Melanocyte of skin (primary cell): ENCODE data around the gene IZUMO1. TPM values are rescaled to one million over a fixed set of nuclear protein-coding genes. Genes with fewer than 3 reads are reported as not detected.

Experiments used
- small RNA-seq, 2 donors: library from RNA; depleted of rRNA; stranded (forward); fragments of <200 nt; gene quantifications; one replicate each; pipeline ENCODE3, GENCODE V24; 2012
- total RNA-seq, 2 donors: library from RNA; depleted of rRNA; stranded (reverse); fragments of >200 nt; gene quantifications; 2 replicates each; pipeline ENCODE4 v1.2.3, GENCODE V29; 2012

The IZUMO1 gene
- under 1 TPM; 0.33 to 0.34 TPM for total RNA-seq

DNA sequence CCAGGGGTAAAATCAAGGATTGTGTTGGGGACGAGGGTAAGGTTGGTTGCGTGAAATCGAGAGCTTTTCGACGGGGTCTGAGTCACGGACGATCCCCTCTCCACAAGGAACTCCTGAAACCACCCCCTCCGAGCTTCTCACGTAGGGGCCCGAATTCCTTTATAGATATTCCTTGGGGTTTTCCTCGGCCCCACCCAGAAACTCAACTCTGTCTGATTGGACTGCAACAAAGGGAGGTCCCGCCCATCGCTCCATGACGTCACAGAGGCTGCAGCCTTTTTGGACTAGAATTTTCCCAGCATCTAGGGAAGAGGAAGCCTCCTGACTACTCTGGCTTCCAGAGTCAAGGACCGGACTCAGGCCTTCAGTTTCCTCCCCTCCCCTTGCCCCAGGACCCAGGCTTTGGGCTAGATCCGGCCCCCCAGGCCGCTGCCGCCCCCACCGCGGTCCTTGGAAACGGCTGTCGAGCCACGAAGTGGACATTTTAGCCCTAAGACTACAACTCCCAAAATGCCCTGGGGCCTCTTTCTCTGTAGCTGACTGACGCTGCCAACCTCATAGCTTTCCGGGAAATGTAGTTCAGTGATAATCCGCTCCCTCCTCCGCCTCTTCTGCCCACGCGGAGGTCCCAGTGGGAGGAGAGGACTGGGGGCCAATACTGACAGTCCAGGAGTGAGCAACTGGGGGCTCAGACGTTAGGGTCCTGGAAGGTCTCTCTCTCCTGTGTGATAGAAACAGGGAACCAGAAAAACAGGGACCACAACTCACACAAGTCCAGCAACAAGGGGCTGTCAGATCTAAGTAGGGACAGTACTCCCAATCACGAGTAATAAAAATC, at the start of gene IZUMO1:
TSS of gene IZUMO1 (minus strand) at position 172 of the 838 bp plus-strand sequence. CDS start 1,050 bp downstream, outside the sequence.

DNA sequence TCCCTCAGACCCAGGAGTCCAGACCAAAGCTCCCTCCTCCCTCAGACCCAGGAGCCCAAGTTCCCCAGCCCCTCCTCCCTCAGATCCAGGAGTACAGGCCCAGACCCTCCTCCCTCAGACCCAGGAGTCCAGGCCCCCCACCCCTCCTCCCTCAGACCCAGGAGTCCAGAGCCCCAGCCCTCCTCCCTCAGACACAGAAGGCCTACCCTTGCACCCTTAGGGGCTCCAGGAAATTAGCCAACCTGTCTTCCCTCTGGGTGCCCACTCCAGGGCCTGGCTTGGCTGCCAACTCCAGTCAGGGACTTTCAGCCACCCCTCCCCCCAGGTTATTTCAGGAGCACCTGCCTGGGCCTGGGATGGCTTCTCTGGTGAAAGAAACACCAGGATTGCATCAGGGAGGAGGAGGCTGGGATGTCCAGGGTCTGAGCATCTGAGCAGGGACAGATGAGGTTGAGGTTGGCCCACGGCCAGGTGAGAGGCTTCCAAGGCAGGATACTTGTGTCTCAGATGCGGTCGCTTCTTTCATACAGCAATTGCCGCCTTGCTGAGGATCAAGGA, 8.5 kb upstream of the IZUMO1 start, which contains the start of gene FGF21:
TSS of gene FGF21 (plus strand) at position 441 of the 558 bp plus-strand sequence. CDS start 713 bp downstream, outside the sequence.

DNA sequence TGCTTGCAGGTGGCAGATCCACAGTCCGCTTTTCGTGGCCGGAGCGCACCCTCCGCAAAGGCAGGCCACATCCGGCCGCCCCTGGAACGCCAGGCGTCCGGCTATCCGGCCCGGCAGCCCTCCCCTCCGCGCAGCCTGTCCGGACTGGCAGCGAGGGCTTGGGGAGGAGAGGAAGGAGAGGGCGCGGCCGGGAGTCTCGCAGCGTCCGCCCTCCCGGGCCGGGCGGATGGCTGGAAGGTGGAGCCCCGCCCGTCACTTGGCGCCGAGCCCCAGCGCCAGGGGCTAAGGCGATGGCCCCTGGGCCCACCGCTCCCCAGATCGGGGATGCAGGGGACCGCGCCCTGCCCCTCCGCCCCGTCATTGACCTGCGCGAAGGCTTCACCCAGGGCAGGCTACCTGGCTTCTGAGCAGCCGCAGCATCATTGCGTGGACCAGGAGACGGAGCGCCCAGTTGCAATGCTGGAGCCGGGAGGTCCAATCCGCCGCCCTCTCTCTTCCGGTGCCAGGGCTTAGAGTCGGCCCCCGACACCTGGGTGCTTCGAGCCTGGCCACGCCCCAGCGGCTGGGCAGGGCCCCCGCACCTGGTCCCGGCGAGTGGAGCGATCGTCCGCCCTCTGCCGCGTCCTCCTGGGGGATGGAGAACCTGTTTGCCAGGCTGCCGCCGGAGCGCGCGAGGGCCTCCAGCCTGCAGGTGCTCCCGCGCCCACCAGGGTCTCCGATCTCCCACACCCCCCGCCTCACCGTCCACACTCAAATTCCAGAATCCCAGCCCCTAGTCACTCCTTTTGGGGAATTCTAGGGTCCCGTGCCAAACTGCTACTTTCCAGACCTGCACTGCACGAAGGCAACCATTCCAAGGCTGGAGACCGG, 6.0 kb upstream of the IZUMO1 start, which contains the start of gene FUT1:
TSS of gene FUT1 (minus strand) at position 146 of the 870 bp plus-strand sequence. CDS start 1,360 bp downstream, outside the sequence.

DNA sequence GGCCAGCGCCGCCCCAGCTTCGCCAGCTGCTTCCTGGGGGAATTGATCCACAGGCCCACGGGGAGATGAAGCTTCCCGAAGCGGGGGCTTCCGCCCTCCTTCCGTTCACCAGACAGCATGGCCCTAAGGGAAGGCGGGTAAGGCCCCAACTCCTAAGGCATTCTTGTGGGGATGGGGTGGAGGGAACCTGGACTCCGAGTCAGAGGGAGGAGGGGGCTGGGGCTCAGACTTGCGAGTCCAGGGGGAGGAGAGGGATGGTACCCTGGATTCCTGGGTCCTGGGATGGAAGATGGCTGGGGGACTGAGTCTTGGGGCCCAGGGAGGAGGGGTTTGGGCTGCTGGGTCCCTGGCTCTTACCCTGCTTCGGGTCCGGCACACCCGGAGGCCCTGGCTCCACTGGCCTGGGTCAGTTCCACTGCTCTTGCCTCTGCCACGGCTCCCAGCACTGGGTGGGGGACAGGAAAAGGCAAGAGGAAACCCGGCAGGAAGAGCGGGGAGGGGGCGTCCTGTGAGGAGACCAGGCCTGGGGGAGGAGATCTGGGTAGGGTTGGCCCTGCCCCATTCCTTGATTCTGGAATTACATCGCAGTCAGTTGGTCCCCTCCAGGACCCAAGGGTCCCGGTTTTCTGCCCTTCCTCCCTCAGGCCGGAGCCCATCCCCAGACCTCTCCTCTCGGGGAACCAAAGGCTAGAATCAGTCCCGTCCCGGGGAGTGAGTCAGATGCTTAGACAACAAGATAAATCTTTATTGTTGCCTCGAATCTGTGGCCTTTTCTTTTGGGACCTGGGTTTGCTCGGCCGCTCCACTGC, 6.3 kb downstream of the IZUMO1 start, which contains the start of gene RASIP1:
TSS of gene RASIP1 (minus strand) at position 447 of the 809 bp plus-strand sequence. CDS start at position 119, 328 bp downstream.

DNA sequence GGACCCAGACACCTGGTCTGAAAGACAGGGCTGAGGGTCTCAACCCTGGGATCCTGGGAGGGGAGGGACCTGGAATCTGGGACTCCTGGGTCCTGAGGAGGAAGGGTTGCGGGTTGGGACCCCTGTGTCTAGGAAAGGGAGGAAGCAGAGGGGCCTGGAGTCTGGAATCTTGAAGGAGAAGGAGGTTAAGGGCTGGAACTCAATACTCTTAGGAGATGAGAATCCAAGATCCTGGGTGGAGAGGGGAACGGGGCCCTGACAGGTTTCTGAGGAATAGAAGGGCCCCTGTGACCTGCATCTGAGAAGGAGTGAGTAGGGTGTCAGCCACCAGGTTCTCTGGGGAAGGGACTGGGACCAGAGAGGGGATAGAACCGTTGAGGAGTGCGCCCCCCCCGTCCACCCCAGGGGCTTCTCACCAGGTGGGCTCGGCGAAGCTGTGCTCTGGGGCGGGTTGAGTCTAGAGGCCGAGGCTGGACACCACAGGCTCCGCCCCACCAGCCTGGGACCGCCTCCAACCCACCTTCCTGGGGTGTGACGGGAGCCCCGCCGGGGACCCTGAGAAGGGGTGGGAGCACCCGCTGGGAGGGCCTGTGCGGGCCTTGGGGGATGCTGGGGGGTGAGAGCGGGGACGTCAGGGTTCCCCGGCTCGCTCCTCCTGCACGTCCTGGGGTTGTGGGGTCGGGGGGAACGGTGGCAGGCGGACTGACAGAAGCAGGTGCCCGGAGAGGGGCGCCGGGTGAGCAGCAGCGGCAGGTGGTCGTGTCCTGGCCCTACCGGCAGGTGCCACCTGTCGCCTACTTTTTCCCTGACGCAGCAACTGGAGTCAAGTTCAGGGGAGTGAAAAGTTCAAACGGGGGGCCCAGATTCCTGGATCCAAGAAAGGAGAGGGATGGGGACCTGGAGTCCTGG, 27.2 kb downstream of the IZUMO1 start, which contains the start of gene MAMSTR:
TSS of gene MAMSTR (minus strand) at position 463 of the 909 bp plus-strand sequence. CDS start 694 bp downstream, outside the sequence.

DNA sequence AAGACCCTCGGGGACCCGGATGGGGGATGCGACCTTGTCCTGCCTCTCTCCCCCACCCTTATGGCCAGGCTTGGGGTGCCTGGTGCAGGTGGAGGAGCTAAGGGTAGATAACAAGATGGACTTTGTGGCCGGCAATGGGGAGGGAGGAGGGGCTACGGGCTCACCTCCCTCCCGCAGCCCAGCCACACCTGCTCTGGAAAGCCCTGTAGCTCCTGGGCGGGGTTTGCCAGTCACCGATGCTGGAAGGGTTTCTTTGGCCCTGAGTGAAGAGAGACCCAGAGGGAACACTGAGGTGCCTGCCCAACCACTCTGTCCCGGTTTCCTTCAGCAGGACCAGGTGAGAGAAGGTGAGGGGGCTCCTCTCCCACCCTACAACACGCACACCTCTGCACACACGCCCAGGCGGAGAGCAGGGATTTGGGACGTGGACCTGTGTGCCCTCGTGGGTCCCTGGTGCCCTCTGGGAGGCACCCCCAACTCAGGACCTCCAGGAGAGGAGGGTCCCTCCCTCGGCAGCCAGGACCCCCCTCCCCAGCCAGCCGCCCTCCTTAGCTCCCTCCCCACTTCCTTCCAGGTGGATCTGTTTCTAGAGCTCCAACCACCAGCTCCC, 50.9 kb downstream of the IZUMO1 start, which contains the start of gene FUT2:
TSS of gene FUT2 (plus strand) at position 229 of the 610 bp plus-strand sequence. CDS start 6,986 bp downstream, outside the sequence.

Small RNAs within 50 kb of the gene (small RNA-seq; reads per million reads assigned to genes)
- gene RNU6-317P: 0 reads per million in 2 donors

Other genes starting within 250 kb of the IZUMO1 start
- under 1 TPM in 1 of 2 donors, not detected in 1; under 0.01 TPM for gene LMTK3, start 235.1 kb downstream of the IZUMO1 start, total RNA-seq
- under 1 TPM in 1 of 2 donors, not detected in 1; 0.33 TPM for gene SULT2B1, start 194.7 kb downstream of the IZUMO1 start, total RNA-seq
- gene SPACA4, start 140.2 kb downstream of the IZUMO1 start, total RNA-seq: not detected
- gene FAM83E, start 131.8 kb downstream of the IZUMO1 start, total RNA-seq: under 1 TPM in 1 of 2 donors, not detected in 1; under 0.01 TPM
- gene RPL18, start 127.7 kb downstream of the IZUMO1 start, total RNA-seq: 1,000 to 10,000 TPM in 1 of 2 donors, 100 to 1,000 TPM in 1; 840 to 1,494 TPM
- gene SPHK2, start 127.4 kb downstream of the IZUMO1 start, total RNA-seq: 10 to 100 TPM; 12.7 to 15.1 TPM
- gene DBP, start 109.5 kb downstream of the IZUMO1 start, total RNA-seq: 10 to 100 TPM in 1 of 2 donors, 1 to 10 TPM in 1; 9.3 to 13.1 TPM
- gene CA11, start 100.7 kb downstream of the IZUMO1 start, total RNA-seq: 1 to 10 TPM in 1 of 2 donors, under 1 TPM in 1; 0.67 to 1.4 TPM
- under 1 TPM; under 0.01 to 0.69 TPM for gene NTN5, start 73.9 kb downstream of the IZUMO1 start, total RNA-seq
- under 1 TPM in 1 of 2 donors, not detected in 1; under 0.01 TPM for gene FUT2, start 50.9 kb downstream of the IZUMO1 start, total RNA-seq
- 1 to 10 TPM in 1 of 2 donors, under 1 TPM in 1; 0.33 to 1.0 TPM for gene MAMSTR, start 27.2 kb downstream of the IZUMO1 start, total RNA-seq
- 10 to 100 TPM in 1 of 2 donors, 1 to 10 TPM in 1; 3.0 to 26.8 TPM for gene RASIP1, start 6.3 kb downstream of the IZUMO1 start, total RNA-seq
- 1 to 10 TPM in 1 of 2 donors, under 1 TPM in 1; 0.34 to 1.7 TPM for gene FUT1, start 5.7 kb upstream of the IZUMO1 start, total RNA-seq
- gene FGF21, start 8.6 kb upstream of the IZUMO1 start, total RNA-seq: not detected
- 10 to 100 TPM; 11.7 to 29.0 TPM for gene BCAT2, start 64.1 kb upstream of the IZUMO1 start, total RNA-seq
- gene HSD17B14, start 89.6 kb upstream of the IZUMO1 start, total RNA-seq: 1 to 10 TPM; 4.1 to 4.7 TPM
- gene PLEKHA4, start 121.7 kb upstream of the IZUMO1 start, total RNA-seq: 10 to 100 TPM; 26.6 to 34.1 TPM
- gene PPP1R15A, start 125.5 kb upstream of the IZUMO1 start, total RNA-seq: 10 to 100 TPM; 30.6 to 45.0 TPM
- gene TULP2, start 151.8 kb upstream of the IZUMO1 start, total RNA-seq: under 1 TPM in 1 of 2 donors, not detected in 1; 0.34 TPM
- 100 to 1,000 TPM; 174 to 185 TPM for gene NUCB1, start 153.4 kb upstream of the IZUMO1 start, total RNA-seq
- 1 to 10 TPM in 1 of 2 donors, under 1 TPM in 1; 0.33 to 1.0 TPM for gene DHDH, start 186.8 kb upstream of the IZUMO1 start, total RNA-seq
- 10 to 100 TPM; 53.3 to 59.9 TPM for gene BAX, start 208.0 kb upstream of the IZUMO1 start, total RNA-seq
- 1,000 to 10,000 TPM; 2,131 to 3,816 TPM for gene FTL, start 218.4 kb upstream of the IZUMO1 start, total RNA-seq
- gene GYS1, start 246.4 kb upstream of the IZUMO1 start, total RNA-seq: 10 to 100 TPM; 56.4 to 70.3 TPM
- 100 to 1,000 TPM; 182 to 358 TPM for gene RUVBL2, start 247.0 kb upstream of the IZUMO1 start, total RNA-seq